H1 (cell line): ENCODE results near the gene TSC22D1. TPM values are rescaled to one million over a fixed set of nuclear protein-coding genes. Genes with fewer than 3 reads are reported as not detected.

ENCODE experiments used
- CTCF ChIA-PET: fragments of 300-600 bp; sonication (Branson Sonifier 250); formaldehyde crosslinking; loops from one replicate; lab custom pipeline; 2021; ENCODE audit not compliant: partially characterized antibody; lab: Charles Lee
- POLR2A ChIA-PET: fragments of 300-600 bp; sonication (Branson Sonifier 250); formaldehyde crosslinking; loops from one replicate; lab custom pipeline; 2021; ENCODE audit warnings: inconsistent platforms; ENCODE audit not compliant: partially characterized antibody; lab: Charles Lee
- DNase-seq, 2 experiments: peaks; one replicate each; pipeline versions ENCODE4 v3.0.0 to v3.0.0-alpha.2; 2010 to 2022; ENCODE audit warnings: low spot score in 2 of 2, low read depth in 1 of 2, mixed read lengths in 1 of 2
- FAIRE-seq: peaks from 2 replicates; lab custom pipeline; 2011; peaks lifted over from hg19 to GRCh38; lab: Jason Lieb, UNC
- H2AFZ ChIP-seq: 2 replicates; pipeline ENCODE4 v1.8.1; 2012; ENCODE audit warnings: low read length, inconsistent platforms
- H2AK5ac ChIP-seq: 2 replicates; pipeline ENCODE4 v1.6.1; 2013; ENCODE audit warnings: low read depth, low read length
- H2BK120ac ChIP-seq: replicated peaks from 2 replicates; pipeline ENCODE3; 2013; ENCODE audit warnings: low read depth, low read length, inconsistent platforms
- H2BK12ac ChIP-seq: 2 replicates; pipeline ENCODE4 v1.6.1; 2013; ENCODE audit warnings: low read depth, low read length
- H2BK15ac ChIP-seq: 2 replicates; pipeline ENCODE4 v1.6.1; 2013; ENCODE audit warnings: low read length
- H2BK20ac ChIP-seq: 2 replicates; pipeline ENCODE4 v1.6.1; 2013; ENCODE audit warnings: low read length
- H2BK5ac ChIP-seq: 2 replicates; pipeline ENCODE4 v1.6.1; 2013; ENCODE audit warnings: low read depth, low read length
- H3K14ac ChIP-seq: 2 replicates; pipeline ENCODE4 v1.6.1; 2013; ENCODE audit warnings: inconsistent platforms; ENCODE audit not compliant: insufficient read length
- H3K18ac ChIP-seq: 2 replicates; pipeline ENCODE4 v1.6.1; 2013; ENCODE audit warnings: low read length; ENCODE audit errors: extremely low read depth
- H3K23ac ChIP-seq: 2 replicates; pipeline ENCODE4 v1.6.1; 2013; ENCODE audit warnings: inconsistent platforms; ENCODE audit not compliant: insufficient read length
- H3K23me2 ChIP-seq: 2 replicates; pipeline ENCODE4 v1.6.1; 2013; ENCODE audit warnings: low read depth, low read length
- H3K27ac ChIP-seq: 2 replicates; pipeline ENCODE4 v1.6.1; 2011; ENCODE audit warnings: low read depth, low read length, inconsistent platforms
- H3K27me3 ChIP-seq, 4 experiments: replicated peaks in 1 of 4; 1 replicate in 1 of 4; 2 replicates in 3 of 4; pipeline versions ENCODE4 v1.6.1 to v1.8.1; 2011 to 2013; ENCODE audit warnings: low read length in 3 of 4, mild to moderate bottlenecking in 3 of 4, inconsistent platforms in 2 of 4, mixed read lengths in 2 of 4, moderate library complexity in 1 of 4; ENCODE audit not compliant: control insufficient read depth in 3 of 4, insufficient read depth in 3 of 4; ENCODE audit errors: extremely low read depth in 1 of 4
- H3K36me3 ChIP-seq, 4 experiments: 2 replicates each; pipeline versions ENCODE4 v1.6.1 to v1.8.1; 2011 to 2013; ENCODE audit warnings: mild to moderate bottlenecking in 4 of 4, low read length in 3 of 4, moderate library complexity in 2 of 4, control low read depth in 1 of 4, inconsistent platforms in 1 of 4; ENCODE audit not compliant: insufficient read depth in 4 of 4, control insufficient read depth in 2 of 4
- H3K4ac ChIP-seq: replicated peaks from 2 replicates; pipeline ENCODE3; 2013; ENCODE audit warnings: low read length, low read depth, mixed read lengths, inconsistent platforms; ENCODE audit not compliant: insufficient read length
- H3K4me1 ChIP-seq, 4 experiments: replicated peaks in 1 of 4; 1 replicate in 1 of 4; 2 replicates in 3 of 4; pipeline versions ENCODE4 v1.6.1 to v1.8.1; 2011 to 2013; ENCODE audit warnings: low read length in 3 of 4, inconsistent platforms in 2 of 4, mixed read lengths in 1 of 4; ENCODE audit not compliant: insufficient read depth in 4 of 4, control insufficient read depth in 3 of 4
- H3K4me2 ChIP-seq, 2 experiments: 2 replicates each; pipeline versions ENCODE4 v1.6.1 to v1.8.1; 2011 to 2013; ENCODE audit warnings: low read depth in 2 of 2, low read length in 2 of 2, control low read depth in 1 of 2, inconsistent platforms in 1 of 2, mild to moderate bottlenecking in 1 of 2; ENCODE audit not compliant: insufficient read depth in 1 of 2
- H3K4me3 ChIP-seq, 4 experiments: fragments of 200-600, 300-600 bp in 1 of 4; sonication (generic), shearing (Covaris generic), sonication (Bioruptor Twin) in 1 of 4; 2 replicates each; pipeline versions ENCODE4 v1.5.1 to v1.8.1; 2011 to 2016; ENCODE audit warnings: low read length in 4 of 4, low read depth in 3 of 4, control low read depth in 2 of 4, inconsistent platforms in 2 of 4, mild to moderate bottlenecking in 2 of 4, mixed read lengths in 1 of 4, moderate library complexity in 1 of 4; ENCODE audit not compliant: insufficient read depth in 2 of 4; ENCODE audit errors: extremely low read depth in 1 of 4
- H3K56ac ChIP-seq: replicated peaks from 2 replicates; pipeline ENCODE3; 2013; ENCODE audit warnings: low read depth, mild to moderate bottlenecking, mixed read lengths, low read length, inconsistent platforms; ENCODE audit not compliant: insufficient read length
- H3K79me1 ChIP-seq: 2 replicates; pipeline ENCODE4 v1.6.1; 2013; ENCODE audit warnings: low read depth, low read length, control low read depth
- H3K79me2 ChIP-seq, 2 experiments: 2 replicates each; pipeline versions ENCODE4 v1.6.1 to v1.8.1; 2012 to 2013; ENCODE audit warnings: low read length in 2 of 2, mild to moderate bottlenecking in 2 of 2, inconsistent platforms in 1 of 2; ENCODE audit not compliant: insufficient read depth in 2 of 2, control insufficient read depth in 1 of 2
- H3K9ac ChIP-seq, 4 experiments: replicated peaks in 1 of 4; 1 replicate in 1 of 4; 2 replicates in 3 of 4; pipeline versions ENCODE4 v1.6.1 to v1.8.1; 2011 to 2013; ENCODE audit warnings: low read depth in 3 of 4, low read length in 3 of 4, control low read depth in 2 of 4, mild to moderate bottlenecking in 2 of 4, moderate library complexity in 2 of 4, inconsistent platforms in 1 of 4; ENCODE audit errors: extremely low read depth in 1 of 4
- H3K9me3 ChIP-seq, 2 experiments: 2 replicates each; pipeline versions ENCODE4 v1.6.1 to v1.8.1; 2012 to 2013; ENCODE audit warnings: mild to moderate bottlenecking in 2 of 2, moderate library complexity in 2 of 2, control low read depth in 1 of 2, inconsistent platforms in 1 of 2, low read depth in 1 of 2, low read length in 1 of 2, mixed read lengths in 1 of 2; ENCODE audit not compliant: insufficient read depth in 2 of 2
- H4K20me1 ChIP-seq, 2 experiments: replicated peaks in 1 of 2; 2 replicates each; pipeline versions ENCODE3 to v1.8.1; 2011 to 2013; ENCODE audit warnings: inconsistent platforms in 2 of 2, low read length in 2 of 2, mild to moderate bottlenecking in 1 of 2; ENCODE audit not compliant: insufficient read depth in 2 of 2, control insufficient read depth in 1 of 2
- H4K5ac ChIP-seq: 2 replicates; pipeline ENCODE4 v1.6.1; 2013; ENCODE audit warnings: low read length, low read depth, mixed read lengths, inconsistent platforms; ENCODE audit not compliant: insufficient read length
- H4K8ac ChIP-seq: 2 replicates; pipeline ENCODE4 v1.8.0; 2013; ENCODE audit warnings: mild to moderate bottlenecking, moderate library complexity, low read length, inconsistent platforms; ENCODE audit not compliant: insufficient read depth; ENCODE audit errors: extremely low read depth
- H4K91ac ChIP-seq: replicated peaks from 2 replicates; pipeline ENCODE3; 2013; ENCODE audit warnings: low read length, mixed read lengths, inconsistent platforms; ENCODE audit not compliant: insufficient read length
- BRCA1 ChIP-seq: IDR thresholded peaks from 2 replicates; pipeline ENCODE4 v1.6.1; 2012; ENCODE audit warnings: low read depth, low read length, improper control_type of control experiment
- CBX5 ChIP-seq: fragments of 300-800, 300-1000 bp; sonication (generic); IDR thresholded peaks from 2 replicates; pipeline ENCODE4 v1.7.1; 2016; ENCODE audit warnings: antibody characterized with exemption, low read length, low read depth
- CHD1 ChIP-seq: IDR thresholded peaks from 2 replicates; pipeline ENCODE4 v1.6.1; 2012; ENCODE audit warnings: low read depth, low read length, improper control_type of control experiment
- CHD2 ChIP-seq: IDR thresholded peaks from 2 replicates; pipeline ENCODE4 v1.6.1; 2012; ENCODE audit warnings: low read length, improper control_type of control experiment
- GABPA ChIP-seq: IDR thresholded peaks from 2 replicates; pipeline ENCODE4 v1.6.1; 2011; ENCODE audit warnings: mild to moderate bottlenecking, low read length, moderate library complexity, borderline replicate concordance; ENCODE audit not compliant: insufficient read depth
- JUN ChIP-seq: IDR thresholded peaks from 2 replicates; pipeline ENCODE4 v1.6.1; 2011; ENCODE audit warnings: low read depth, mild to moderate bottlenecking, improper control_type of control experiment, low read length
- NANOG ChIP-seq: IDR thresholded peaks from 2 replicates; pipeline ENCODE4 v1.6.1; 2011; ENCODE audit warnings: low read length, low read depth, mild to moderate bottlenecking, inconsistent platforms; ENCODE audit not compliant: insufficient read depth, poor library complexity, severe bottlenecking
- POLR2A ChIP-seq, 2 experiments: IDR thresholded peaks; 1 replicate in 1 of 2; 2 replicates in 1 of 2; pipeline ENCODE4 v1.6.1; 2011; ENCODE audit warnings: low read depth in 2 of 2, low read length in 2 of 2, mild to moderate bottlenecking in 2 of 2; ENCODE audit errors: control extremely low read depth in 1 of 2
- RBBP5 ChIP-seq: IDR thresholded peaks from 2 replicates; pipeline ENCODE4 v1.7.1; 2012; ENCODE audit warnings: low read depth, mild to moderate bottlenecking, inconsistent platforms, low read length, moderate library complexity, borderline replicate concordance
- SP2 ChIP-seq: IDR thresholded peaks from 2 replicates; pipeline ENCODE4 v1.6.1; 2012; ENCODE audit warnings: mild to moderate bottlenecking, low read length, inconsistent platforms
- WGBS, 2 experiments: shearing (Covaris generic) in 1 of 2; methylation state at CpG; one replicate each; pipeline versions ENCODE4 v1.1.6 to v1.1.7; 2013 to 2015; ENCODE audit warnings: low lambda C conversion rate in 2 of 2, mixed read lengths in 2 of 2, inconsistent platforms in 1 of 2, low coverage in 1 of 2, missing lambda C conversion rate in 1 of 2; ENCODE audit not compliant: insufficient replicate concordance in 2 of 2, insufficient coverage in 1 of 2, insufficient read length in 1 of 2; ENCODE audit errors: extremely low coverage in 1 of 2, missing lambda C conversion rate in 1 of 2; 5-methylcytosine and 5-hydroxymethylcytosine counted together
- polyA plus RNA-seq, 7 experiments: library from polyadenylated mRNA; depleted of rRNA in 3 of 7; stranded (reverse) in 5 of 7; unstranded in 2 of 7; fragments of >200 nt in 5 of 7; fragments of 200-250 nt in 2 of 7; gene quantifications; 1 replicate in 5 of 7; 2 replicates in 1 of 7; 4 replicates in 1 of 7; pipeline versions ENCODE4 v1.2.1 to v1.2.3, GENCODE V29; 2011 to 2013; ENCODE audit warnings: missing spikeins in 2 of 7, mixed read lengths in 2 of 7
- total RNA-seq: library from RNA; stranded (reverse); fragmentation: NEBNext Ultra II Directional; extraction: Animal tissue kit (Norgen Biotek cat#: 25700); gene quantifications from 2 replicates; pipeline ENCODE4 v1.2.1, GENCODE V29; 2021
- TF ChIP-seq, protein P1 (sequence below): IDR thresholded peaks from 2 replicates; pipeline ENCODE4 v1.6.1; 2011; ENCODE audit warnings: low read depth, mild to moderate bottlenecking, low read length; ENCODE audit not compliant: insufficient read depth
- TF ChIP-seq, protein P2 (sequence below): IDR thresholded peaks from 2 replicates; pipeline ENCODE4 v1.6.1; 2012; ENCODE audit warnings: inconsistent platforms
- TF ChIP-seq, protein P3 (sequence below): IDR thresholded peaks from 2 replicates; pipeline ENCODE4 v1.6.1; 2011; ENCODE audit warnings: low read length, improper control_type of control experiment

TSC22D1 gene
- total and polyA plus RNA-seq, 2 of the 8 experiments (the other 6 are each of a cell fraction or from before 2014, with no cell fraction given): 52.6 to 80.9 TPM

DNA sequence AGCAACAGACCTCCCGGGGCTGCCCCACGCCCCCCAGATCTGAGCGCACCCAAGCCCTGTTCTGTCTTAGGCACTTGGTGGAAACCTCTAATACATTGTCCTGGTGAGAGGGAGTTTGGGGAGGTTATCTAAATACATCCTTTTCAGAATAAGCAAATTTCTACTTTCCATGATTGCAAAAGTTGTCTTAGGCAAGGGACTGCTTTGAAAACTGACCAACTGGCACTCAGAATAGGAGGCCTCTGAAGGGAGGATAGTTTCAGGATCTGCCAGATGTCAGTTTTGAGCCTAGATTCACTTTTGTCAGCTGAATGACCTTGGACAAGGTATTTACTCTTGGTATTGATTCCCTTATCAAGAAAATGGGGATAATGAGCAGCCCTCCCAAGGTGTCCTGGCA lies 190.7 kb downstream of the TSC22D1 start:
- no peak overlapping the region for H2BK12ac ChIP-seq
- H2AFZ ChIP-seq: no peak overlapping the region
- no peak overlapping the region for H3K4me3 ChIP-seq
- H3K4ac ChIP-seq: no peak overlapping the region
- ChIA-PET POLR2A (interaction anchor here (0.7 to 2.4 kb wide), 3 partner anchors 10 to 50 kb away, joined by 3 to 5 read pairs (median 3); partner anchors contain the start of gene SERP2), CTCF (no interaction called here)
- H4K5ac ChIP-seq: no peak overlapping the region
- no peak overlapping the region for H3K9ac ChIP-seq
- H3K79me2 ChIP-seq: no peaks in the 10 kb centered on the region
- H3K79me1 ChIP-seq: no peaks in the 10 kb centered on the region
- H3K4me1 ChIP-seq: peaks cover 0 to 5% (median 0%) of the 10 kb centered on the region in 4 experiments; a peak in 2 of 7 replicates
- H2BK20ac ChIP-seq: no peak overlapping the region
- no peak overlapping the region for H3K14ac ChIP-seq
- no peaks in the 10 kb centered on the region for H3K9me3 ChIP-seq
- H3K23me2 ChIP-seq: no peaks in the 10 kb centered on the region; the same call in 1 of the 2 replicates
- no peak overlapping the region for H3K18ac ChIP-seq
- H2BK15ac ChIP-seq: no peak overlapping the region
- no peaks in the 10 kb centered on the region for H3K27me3 ChIP-seq
- no peak overlapping the region for H3K27ac ChIP-seq
- DNase-seq: no peak
- H4K91ac ChIP-seq: no peak overlapping the region
- no peak for FAIRE-seq
- no peak overlapping the region for H2AK5ac ChIP-seq
- H3K36me3 ChIP-seq: no peaks in the 10 kb centered on the region
- H3K23ac ChIP-seq: no peak overlapping the region
- WGBS, 2 experiments: 87% methylated on average over 3 of the region's 3 CpGs; no CpG with 5 or more reads in 1 of the 2 experiments
- no peak overlapping the region for H2BK120ac ChIP-seq
- H4K8ac ChIP-seq: no peak overlapping the region; the same call in 1 of the 2 replicates
- no peak overlapping the region for H2BK5ac ChIP-seq
- no peak overlapping the region for H3K56ac ChIP-seq
- no peak overlapping the region for H3K4me2 ChIP-seq
- H4K20me1 ChIP-seq: no peaks in the 10 kb centered on the region
- TF ChIP-seq, protein P1, sequence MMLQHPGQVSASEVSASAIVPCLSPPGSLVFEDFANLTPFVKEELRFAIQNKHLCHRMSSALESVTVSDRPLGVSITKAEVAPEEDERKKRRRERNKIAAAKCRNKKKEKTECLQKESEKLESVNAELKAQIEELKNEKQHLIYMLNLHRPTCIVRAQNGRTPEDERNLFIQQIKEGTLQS: no peak
- TF ChIP-seq CHD1 (no peak), NANOG (no peak), SP2 (no peak), POLR2A (IDR thresholded peaks at IDR 0.05; ENCODE audit: control extremely low read depth in 1 of 2, low read depth in 2 of 2, low read length in 2 of 2) (no peak), CHD2 (no peak), GABPA (no peak), RBBP5 (no peak), JUN (no peak), CBX5 (no peak), BRCA1 (no peak)
- TF ChIP-seq, protein P2, sequence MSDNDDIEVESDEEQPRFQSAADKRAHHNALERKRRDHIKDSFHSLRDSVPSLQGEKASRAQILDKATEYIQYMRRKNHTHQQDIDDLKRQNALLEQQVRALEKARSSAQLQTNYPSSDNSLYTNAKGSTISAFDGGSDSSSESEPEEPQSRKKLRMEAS: no peak
- TF ChIP-seq, protein P3, sequence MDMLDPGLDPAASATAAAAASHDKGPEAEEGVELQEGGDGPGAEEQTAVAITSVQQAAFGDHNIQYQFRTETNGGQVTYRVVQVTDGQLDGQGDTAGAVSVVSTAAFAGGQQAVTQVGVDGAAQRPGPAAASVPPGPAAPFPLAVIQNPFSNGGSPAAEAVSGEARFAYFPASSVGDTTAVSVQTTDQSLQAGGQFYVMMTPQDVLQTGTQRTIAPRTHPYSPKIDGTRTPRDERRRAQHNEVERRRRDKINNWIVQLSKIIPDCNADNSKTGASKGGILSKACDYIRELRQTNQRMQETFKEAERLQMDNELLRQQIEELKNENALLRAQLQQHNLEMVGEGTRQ: no peak
